Small intestine (tissue), 7 donors: ENCODE data around the gene CRYGN. TPM values are rescaled to one million over a fixed set of nuclear protein-coding genes. Genes with fewer than 3 reads are reported as not detected.

ENCODE experiments used
- DNase-seq, 2 donors: peaks; one replicate each; pipeline versions ENCODE4 v3.0.0 to v3.0.0-alpha.2; 2013
- FAIRE-seq: peaks from 2 replicates; lab custom pipeline; 2012; peaks lifted over from hg19 to GRCh38; lab: Jason Lieb, UNC
- H3K27ac ChIP-seq, 3 donors: one replicate each; pipeline ENCODE4 v1.5.1; 2013; ENCODE audit warnings: low read length in 2 of 3, mild to moderate bottlenecking in 2 of 3, control low read depth in 1 of 3, inconsistent platforms in 1 of 3, low read depth in 1 of 3, moderate library complexity in 1 of 3
- H3K27me3 ChIP-seq, 3 donors: one replicate each; pipeline ENCODE4 v1.6.1; 2013; ENCODE audit warnings: low read length in 3 of 3, inconsistent platforms in 1 of 3; ENCODE audit not compliant: control insufficient read depth in 3 of 3, insufficient read depth in 3 of 3
- H3K36me3 ChIP-seq, 3 donors: one replicate each; pipeline ENCODE4 v1.6.1; 2013; ENCODE audit warnings: low read length in 3 of 3, inconsistent platforms in 1 of 3, low read depth in 1 of 3, mild to moderate bottlenecking in 1 of 3, moderate library complexity in 1 of 3; ENCODE audit not compliant: control insufficient read depth in 3 of 3, insufficient read depth in 2 of 3
- H3K4me1 ChIP-seq, 3 donors: one replicate each; pipeline ENCODE4 v1.6.1; 2013; ENCODE audit warnings: low read length in 2 of 3, inconsistent platforms in 1 of 3, low read depth in 1 of 3, mild to moderate bottlenecking in 1 of 3, moderate library complexity in 1 of 3; ENCODE audit not compliant: control insufficient read depth in 3 of 3, insufficient read depth in 2 of 3
- H3K4me3 ChIP-seq, 3 donors: one replicate each; pipeline ENCODE4 v1.5.1; 2013; ENCODE audit warnings: low read length in 3 of 3, control low read depth in 1 of 3, inconsistent platforms in 1 of 3, low read depth in 1 of 3, mild to moderate bottlenecking in 1 of 3, moderate library complexity in 1 of 3
- H3K9me3 ChIP-seq, 2 donors: one replicate each; pipeline ENCODE4 v1.6.1; 2013; ENCODE audit warnings: low read depth in 1 of 2, low read length in 1 of 2; ENCODE audit not compliant: control insufficient read depth in 2 of 2, insufficient read depth in 1 of 2
- WGBS, 3 donors: extraction: QIAGEN DNeasy Blood & Tissue Kit; methylation state at CpG; one replicate each; pipeline ENCODE4 v1.1.7; 2013; 5-methylcytosine and 5-hydroxymethylcytosine counted together
- polyA plus RNA-seq, 4 donors: library from polyadenylated mRNA; stranded (reverse) in 3 of 4; unstranded in 1 of 4; fragments of 200-250 nt in 3 of 4; fragments of 120-200 nt in 1 of 4; gene quantifications; one replicate each; pipeline versions ENCODE4 v1.2.1 to v1.2.3, GENCODE V29; 2013
- donor health status: healthy with polysubstance abuse.
- donor health status: control.
- donor health status: control.
- donor health status: Bipolar disorder and iron deficiency.
- donor health status: healthy.

CRYGN gene
- polyA plus RNA-seq, 4 donors: 0.06 to 0.07 TPM; not detected in 2

DNA sequence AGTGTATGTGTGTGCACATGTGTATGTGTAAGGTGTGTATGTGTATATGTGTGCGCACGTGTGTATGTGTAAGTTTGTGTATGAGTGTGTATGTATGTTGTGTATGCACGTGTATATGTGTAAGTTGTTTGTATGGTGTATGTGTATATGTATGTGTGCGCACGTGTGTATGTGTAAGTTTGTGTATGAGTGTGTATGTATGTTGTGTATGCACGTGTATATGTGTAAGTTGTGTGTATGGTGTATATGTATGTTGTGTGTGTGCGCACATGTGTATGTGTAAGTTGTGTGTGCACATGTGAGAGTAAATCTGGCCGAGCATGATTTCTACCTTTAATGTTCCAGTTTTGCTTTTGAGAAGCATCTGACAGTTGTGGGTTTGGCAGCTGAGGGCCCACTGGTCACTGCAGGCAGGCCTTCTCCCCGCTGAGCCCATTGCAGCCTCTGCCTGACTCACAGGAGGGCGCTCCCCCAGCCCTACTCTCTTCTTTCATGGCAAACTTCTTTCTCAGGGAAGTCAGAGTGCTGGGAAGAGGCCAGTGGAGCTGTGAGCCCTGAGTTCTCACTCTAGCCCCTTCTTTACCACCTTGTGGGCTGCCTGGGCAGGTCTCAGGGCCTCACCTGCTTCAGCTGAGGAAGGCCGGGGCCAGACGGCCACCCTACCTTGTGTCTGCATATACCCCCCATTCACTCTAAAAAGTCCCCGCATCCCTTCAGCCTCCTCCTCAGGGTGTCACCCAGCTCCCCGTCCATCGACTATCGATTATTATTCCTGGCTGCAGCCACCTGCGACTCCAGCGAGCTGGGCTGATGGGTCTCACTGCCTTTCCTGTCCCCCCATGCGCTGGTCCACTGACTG, 41.3 kb downstream of the CRYGN start:
- H3K9me3 ChIP-seq: peaks cover 1 to 4% of the 10 kb centered on the region in 2 donors
- peaks cover 0 to 8% (median 0%) of the 10 kb centered on the region in 3 donors for H3K4me1 ChIP-seq
- 86 to 92% (median 89%) methylated on average over 16 to 19 of the region's 19 CpGs for WGBS, 3 donors
- peaks cover 0 to 2% (median 0%) of the 10 kb centered on the region in 3 donors for H3K27me3 ChIP-seq
- H3K36me3 ChIP-seq: peaks cover 0 to 6% (median 0%) of the 10 kb centered on the region in 3 donors
- no peak overlapping the region for H3K27ac ChIP-seq
- no peak overlapping the region for H3K4me3 ChIP-seq
- no peak for DNase-seq
- FAIRE-seq: no peak

DNA sequence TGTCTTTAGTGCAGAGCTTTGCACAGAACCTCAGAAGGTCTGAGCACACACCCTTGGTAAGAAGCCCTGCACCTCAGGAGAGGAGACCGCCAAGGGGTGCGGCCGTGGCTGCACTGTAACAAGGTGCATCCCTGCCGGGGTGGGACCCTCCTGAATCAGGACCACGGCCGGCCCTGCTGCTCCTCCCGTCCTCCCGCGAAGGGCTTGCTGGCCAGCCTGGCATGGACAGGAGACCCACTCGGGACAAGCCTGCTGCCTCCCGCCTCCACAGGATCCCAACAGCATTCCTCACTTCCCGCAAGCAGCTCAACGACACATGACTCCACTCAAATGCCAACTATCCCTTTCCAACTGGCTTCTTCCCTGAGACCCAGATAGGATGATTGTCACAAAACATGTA, 42.9 kb downstream of the CRYGN start:
- FAIRE-seq (no peak), DNase-seq (no peak)
- H3K27me3 ChIP-seq: peaks cover 0 to 2% (median 0%) of the 10 kb centered on the region in 3 donors
- peaks cover 0 to 6% (median 0%) of the 10 kb centered on the region in 3 donors for H3K4me1 ChIP-seq
- no peak overlapping the region for H3K27ac ChIP-seq
- no peak overlapping the region for H3K4me3 ChIP-seq
- H3K36me3 ChIP-seq: peaks cover 0 to 6% (median 0%) of the 10 kb centered on the region in 3 donors
- WGBS, 3 donors: 91 to 95% (median 92%) methylated on average over 13 of the region's 13 CpGs
- H3K9me3 ChIP-seq: peaks cover 1 to 4% of the 10 kb centered on the region in 2 donors

DNA sequence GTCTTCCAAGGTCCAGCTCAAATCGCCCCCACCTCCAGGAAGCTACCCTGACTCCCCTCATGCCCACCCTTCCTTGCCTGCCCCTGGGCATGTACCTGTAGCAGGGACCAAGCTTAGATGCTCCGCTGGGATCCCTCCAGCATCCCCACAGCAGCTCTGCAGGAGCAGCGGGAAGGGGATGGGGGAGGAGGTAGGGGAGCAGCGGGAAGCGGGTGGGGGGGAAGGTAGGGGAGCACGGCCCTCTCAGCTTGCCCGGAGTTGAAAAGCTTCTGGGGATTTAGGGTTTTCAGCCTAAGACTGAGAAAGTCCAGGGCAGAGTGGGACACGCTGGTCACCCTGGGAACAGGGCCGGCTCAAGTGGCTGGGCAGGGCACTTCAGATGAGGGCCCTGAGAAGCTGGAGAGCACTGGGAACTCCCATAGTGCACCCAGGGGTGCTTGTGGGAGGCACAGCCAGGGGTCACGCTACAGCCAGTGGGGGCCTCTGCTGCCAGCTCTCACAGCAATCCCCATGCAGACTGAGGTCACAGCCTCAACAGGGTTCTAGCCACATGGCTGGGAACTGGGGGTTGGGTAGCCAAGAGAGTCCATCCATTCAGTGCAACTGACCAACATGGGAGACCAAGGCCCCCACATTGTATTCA, 43.5 kb downstream of the CRYGN start:
- Histone ChIP-seq H3K27me3 (peaks cover 0 to 2% (median 0%) of the 10 kb centered on the region in 3 donors), H3K9me3 (peaks cover 1 to 4% of the 10 kb centered on the region in 2 donors), H3K4me1 (peaks cover 0 to 6% (median 0%) of the 10 kb centered on the region in 3 donors), H3K36me3 (peaks cover 0 to 6% (median 0%) of the 10 kb centered on the region in 3 donors), H3K27ac (no peak overlapping the region), H3K4me3 (no peak overlapping the region)
- DNase-seq (no peak), FAIRE-seq (no peak)
- 90 to 92% (median 91%) methylated on average over 9 to 10 of the region's 10 CpGs for WGBS, 3 donors

DNA sequence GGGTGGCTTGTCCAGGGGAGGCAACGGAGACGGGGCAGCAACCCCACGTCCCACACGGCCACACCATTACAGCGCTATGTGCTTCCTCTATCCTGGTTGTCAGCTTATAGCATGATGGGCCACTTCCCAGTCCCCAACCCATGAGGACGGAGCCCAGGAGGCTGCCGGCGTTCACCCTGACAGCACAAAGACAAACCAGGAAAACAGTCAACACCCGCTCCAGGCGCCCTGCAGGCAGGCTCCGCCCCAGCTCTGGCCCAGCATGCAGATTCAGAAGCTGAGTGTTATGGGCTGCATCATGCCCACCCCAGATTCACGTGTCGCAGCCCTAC, 44.9 kb downstream of the CRYGN start:
- Histone ChIP-seq H3K27ac (no peak overlapping the region), H3K27me3 (no peaks in the 10 kb centered on the region), H3K4me3 (no peak overlapping the region), H3K9me3 (peaks cover 1 to 4% of the 10 kb centered on the region in 2 donors), H3K36me3 (peaks cover 0 to 6% (median 0%) of the 10 kb centered on the region in 3 donors), H3K4me1 (peaks cover 0 to 6% (median 0%) of the 10 kb centered on the region in 3 donors)
- FAIRE-seq (no peak), DNase-seq (no peak)
- 68 to 86% (median 75%) methylated on average over 13 of the region's 13 CpGs for WGBS, 3 donors

DNA sequence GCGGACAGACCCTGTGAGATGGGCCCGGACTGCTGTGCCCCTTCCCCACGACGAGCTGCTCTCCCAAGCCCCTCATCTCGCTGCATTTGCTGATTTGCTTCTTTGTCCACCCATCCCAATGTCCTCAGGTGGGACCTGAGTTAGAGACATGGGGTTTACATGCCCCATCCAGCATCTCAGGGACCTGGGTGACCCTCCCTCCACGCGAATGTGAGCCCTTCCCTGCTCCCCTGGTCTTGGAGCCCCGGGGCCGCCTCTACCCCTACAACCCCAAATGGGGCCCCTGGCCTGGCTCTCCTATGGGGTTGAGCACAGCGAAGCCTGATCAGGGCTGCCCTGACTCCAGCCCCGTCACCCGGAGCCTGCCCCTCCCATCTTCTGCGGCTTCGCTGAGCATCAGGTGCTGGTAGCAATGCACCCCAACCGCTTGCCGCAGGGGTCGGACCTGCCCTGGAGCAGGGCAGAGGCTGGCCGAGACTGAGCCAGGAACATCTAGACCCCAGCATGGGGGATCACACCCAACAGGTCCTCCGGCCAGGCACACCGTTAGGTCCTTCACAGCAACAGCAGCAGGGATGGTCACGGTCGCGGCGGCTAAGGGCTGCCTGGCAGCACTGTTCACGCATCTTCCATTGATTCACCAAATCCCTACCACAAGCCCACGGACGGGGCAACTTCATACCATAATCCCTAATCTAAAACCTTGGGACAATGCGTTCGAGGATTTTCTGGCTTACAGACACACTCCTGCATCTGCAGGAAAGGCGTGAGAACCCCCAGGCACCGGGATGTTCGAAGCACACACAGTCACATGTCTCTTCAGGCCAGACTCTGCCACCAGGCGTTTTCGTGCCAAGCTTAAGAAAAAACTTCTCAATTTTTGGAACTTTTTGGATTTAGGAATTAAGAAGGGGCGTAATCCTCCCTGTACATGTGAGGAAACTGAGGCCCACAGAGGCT, 45.6 kb downstream of the CRYGN start:
- H3K9me3 ChIP-seq: peaks cover 1 to 4% of the 10 kb centered on the region in 2 donors
- WGBS, 3 donors: 79 to 89% (median 85%) methylated on average over 35 of the region's 35 CpGs
- H3K36me3 ChIP-seq: peaks cover 0 to 6% (median 0%) of the 10 kb centered on the region in 3 donors
- DNase-seq: no peak
- H3K27me3 ChIP-seq: no peaks in the 10 kb centered on the region
- no peak overlapping the region for H3K4me3 ChIP-seq
- no peak for FAIRE-seq
- no peak overlapping the region for H3K27ac ChIP-seq
- peaks cover 0 to 2% (median 0%) of the 10 kb centered on the region in 3 donors for H3K4me1 ChIP-seq

DNA sequence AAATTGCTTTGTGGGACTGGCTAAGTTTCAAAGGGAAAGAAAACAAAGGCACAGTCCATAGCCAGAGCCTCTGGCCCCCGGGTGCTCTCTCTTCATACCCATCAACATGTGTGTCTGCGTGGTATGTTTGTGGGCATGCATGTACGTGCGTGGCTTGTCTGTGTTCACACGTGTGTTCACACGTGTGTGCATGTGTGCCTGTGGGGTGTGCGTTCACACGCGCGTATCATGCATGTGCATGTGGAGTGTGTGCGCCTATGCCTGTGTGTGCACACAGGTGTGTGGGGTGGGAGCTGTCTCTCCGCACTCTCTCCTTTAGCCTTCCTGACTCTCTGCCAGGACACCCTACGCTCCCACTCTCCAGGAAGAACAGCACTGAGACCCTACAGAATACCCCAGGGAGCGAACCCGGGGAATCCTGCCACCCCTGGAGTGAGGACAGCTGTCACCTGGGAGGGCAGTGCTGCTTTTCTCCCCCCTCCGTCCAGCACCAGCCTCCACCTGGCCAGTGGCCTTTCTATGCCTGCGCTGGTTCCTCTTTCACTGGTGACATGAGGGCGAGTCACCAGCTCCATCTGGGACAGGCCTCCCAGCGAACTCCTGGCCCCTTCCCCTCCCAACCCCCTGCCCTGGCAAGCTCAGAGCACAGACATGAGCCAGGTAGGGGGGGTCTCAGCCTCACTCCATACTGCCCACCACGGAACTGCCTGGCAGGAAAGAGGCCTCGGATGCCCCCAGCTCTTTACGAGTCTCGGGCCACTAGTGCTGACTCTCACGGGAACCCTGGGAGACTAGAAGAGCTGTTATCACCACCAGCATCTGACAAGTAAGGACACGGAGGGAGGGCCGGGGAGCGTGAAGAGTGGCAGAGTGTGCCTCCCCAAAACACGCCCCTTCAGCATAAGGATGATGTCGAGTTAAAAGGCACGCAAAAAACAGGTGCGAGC, 46.6 kb downstream of the CRYGN start:
- no peaks in the 10 kb centered on the region for H3K4me1 ChIP-seq
- H3K27me3 ChIP-seq: no peaks in the 10 kb centered on the region
- 60 to 80% (median 69%) methylated on average over 31 of the region's 31 CpGs for WGBS, 3 donors
- H3K4me3 ChIP-seq: no peak overlapping the region
- H3K36me3 ChIP-seq: peaks cover 0 to 2% (median 0%) of the 10 kb centered on the region in 3 donors
- H3K9me3 ChIP-seq: peaks cover 1 to 4% of the 10 kb centered on the region in 2 donors
- H3K27ac ChIP-seq: no peak overlapping the region
- DNase-seq (no peak), FAIRE-seq (no peak)

DNA sequence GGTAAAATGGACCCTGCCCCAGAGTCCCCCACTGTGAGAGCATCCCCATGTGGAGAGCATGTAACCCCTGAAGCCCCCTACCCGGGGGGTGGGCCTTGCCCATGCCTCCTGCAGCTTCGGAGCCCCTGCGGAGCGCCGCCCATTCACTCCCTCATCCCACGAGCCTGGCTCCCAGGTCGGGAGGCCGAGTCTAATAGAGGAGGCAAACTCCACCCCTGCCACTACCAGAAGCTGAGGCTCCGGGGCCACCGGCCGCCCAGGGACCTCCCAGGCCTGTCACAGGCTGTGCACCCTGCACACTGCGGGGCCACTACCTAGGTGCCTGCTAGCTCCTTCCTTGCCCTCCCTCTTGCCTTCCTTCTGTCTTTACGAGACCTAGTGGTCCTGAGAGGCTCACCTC, 47.5 kb downstream of the CRYGN start:
- no peak overlapping the region for H3K4me3 ChIP-seq
- peaks cover 0 to under 1% of the 10 kb centered on the region in 2 donors for H3K9me3 ChIP-seq
- FAIRE-seq: no peak
- 72 to 87% (median 78%) methylated on average over 13 of the region's 13 CpGs for WGBS, 3 donors
- H3K27ac ChIP-seq: no peak overlapping the region
- peaks cover 0 to 2% (median 0%) of the 10 kb centered on the region in 3 donors for H3K36me3 ChIP-seq
- no peaks in the 10 kb centered on the region for H3K27me3 ChIP-seq
- H3K4me1 ChIP-seq: no peaks in the 10 kb centered on the region
- DNase-seq: no peak
